HG02840 (cell line): Measurements from ENCODE around the gene PSMB5.

Experiments used
- ATAC-seq: cut with Tn5 transposase; IDR thresholded peaks from one replicate; pipeline ENCODE4 v1.9.1; 2021; ENCODE audit warnings: mild to moderate bottlenecking, moderate library complexity, moderate number of reproducible peaks; ENCODE audit not compliant: unreplicated experiment, low FRiP score

The PSMB5 gene

GRCh38 chr14:22996768-22997654, 37.7 kb downstream of the PSMB5 start:
- ATAC-seq, result no peak

- ATAC-seq, result no peak
Measured at GRCh38 chr14:22995889-22996625, 38.6 kb downstream of the PSMB5 start.

- no peak for ATAC-seq
Measured at GRCh38 chr14:22994762-22995275, 39.9 kb downstream of the PSMB5 start.

- ATAC-seq, result no peak
Measured at GRCh38 chr14:22993517-22993916, 41.2 kb downstream of the PSMB5 start.

- ATAC-seq, result no peak
Measured at GRCh38 chr14:22991852-22992251, 42.8 kb downstream of the PSMB5 start.

- no peak for ATAC-seq
Measured at GRCh38 chr14:22987291-22987690, 47.4 kb downstream of the PSMB5 start.

- ATAC-seq, result no peak
Measured at GRCh38 chr14:22986508-22987054, 48.1 kb downstream of the PSMB5 start.

GRCh38 chr14:22985894-22986507, 48.7 kb downstream of the PSMB5 start:
- ATAC-seq, result no peak

- ATAC-seq, result no peak
Measured at GRCh38 chr14:22984959-22985658, 49.6 kb downstream of the PSMB5 start.

- no peak for ATAC-seq
Measured at GRCh38 chr14:22982477-22983245, 52.0 kb downstream of the PSMB5 start, which contains the start of gene AJUBA. Gene AJUBA, minus strand, starts transcription at chr14:22982551. Its CDS starts 285 bp downstream, at chr14:22982266.

GRCh38 chr14:22981876-22982476, 52.7 kb downstream of the PSMB5 start:
- ATAC-seq, result no peak

- ATAC-seq, result no peak
Measured at GRCh38 chr14:22981090-22981875, 53.4 kb downstream of the PSMB5 start.

- ATAC-seq, result no peak
Measured at GRCh38 chr14:22980672-22981089, 54.0 kb downstream of the PSMB5 start.

- no peak for ATAC-seq
Measured at GRCh38 chr14:22979748-22980392, 54.8 kb downstream of the PSMB5 start.

GRCh38 chr14:22978981-22979671, 55.6 kb downstream of the PSMB5 start:
- ATAC-seq, result no peak

GRCh38 chr14:22978487-22978837, 56.2 kb downstream of the PSMB5 start:
- ATAC-seq, result no peak
